Measurements from ENCODE around the gene CEACAM21.

The CEACAM21 gene

DNA sequence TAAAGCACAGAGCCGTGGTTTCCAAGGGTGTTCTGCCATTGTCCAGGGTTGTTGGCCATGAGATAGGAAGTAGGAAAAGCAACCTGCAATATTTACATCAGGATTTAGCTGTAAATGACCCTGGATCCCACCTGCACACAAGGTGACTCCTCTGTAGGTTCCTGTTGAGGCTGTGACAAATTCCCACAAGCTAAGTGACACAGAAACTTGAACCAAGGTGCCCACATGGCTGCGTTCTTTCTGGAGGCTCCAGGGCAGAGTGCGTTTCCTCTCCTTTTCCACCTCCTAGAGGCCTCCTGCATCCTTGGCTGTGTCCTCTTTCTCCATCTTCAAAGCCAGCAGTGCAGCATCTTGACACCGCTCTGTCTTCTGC is 11.9 kb downstream of the CEACAM21 start:
- DNase-seq = no peak

DNA sequence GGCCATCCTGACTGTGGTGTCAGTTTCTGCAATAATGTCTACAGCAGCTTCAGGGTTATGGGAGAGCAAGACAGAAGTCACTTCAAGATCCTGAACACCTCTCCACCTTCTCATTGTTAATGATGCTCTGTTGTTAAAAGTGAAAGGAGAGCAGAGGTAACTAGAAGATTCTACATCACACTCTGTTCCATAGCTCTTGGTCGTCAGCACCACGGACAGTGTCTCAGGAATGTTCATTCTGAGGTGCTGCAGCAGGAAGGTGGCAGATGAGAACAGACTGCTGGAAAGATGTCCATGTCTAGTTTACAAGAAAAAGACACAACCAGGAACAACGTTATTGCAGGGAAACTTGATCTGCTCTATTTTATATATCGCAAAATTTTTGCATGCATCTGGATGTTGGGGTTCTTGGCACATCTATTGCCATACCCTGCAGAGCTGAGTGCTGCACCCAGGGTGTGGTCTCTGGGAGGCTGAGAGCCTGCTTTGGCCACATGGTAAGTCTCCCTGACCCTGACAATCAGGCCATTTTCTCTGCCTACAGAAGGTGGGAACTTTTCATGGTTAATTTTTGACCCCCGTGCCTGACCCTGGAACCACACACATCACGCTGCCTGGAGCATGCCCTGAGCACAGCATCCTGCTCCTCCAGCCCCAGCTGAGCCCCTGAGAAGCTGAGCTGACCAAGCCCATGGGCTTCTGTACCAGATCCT is 12.7 kb downstream of the CEACAM21 start:
- no peak for DNase-seq

DNA sequence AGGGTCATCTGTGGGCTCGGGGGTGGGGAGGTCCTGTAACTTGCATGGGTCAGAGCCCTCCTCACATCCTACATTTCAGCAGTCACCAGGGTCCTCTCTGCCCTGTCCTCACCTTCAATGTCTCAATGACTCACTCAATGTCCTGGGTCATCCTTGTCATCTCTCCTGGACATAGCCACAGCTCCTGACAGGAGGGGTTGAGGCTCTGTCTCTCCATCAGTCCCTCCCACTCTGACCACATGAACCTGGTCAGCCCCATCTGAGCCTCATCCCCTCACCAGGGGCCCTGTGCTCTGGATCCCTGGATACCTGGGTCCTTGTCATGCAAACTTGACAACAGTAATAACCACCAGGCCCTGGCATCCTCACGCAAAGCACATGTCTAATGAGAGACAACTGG is 13.4 kb downstream of the CEACAM21 start:
- no peak for DNase-seq

DNA sequence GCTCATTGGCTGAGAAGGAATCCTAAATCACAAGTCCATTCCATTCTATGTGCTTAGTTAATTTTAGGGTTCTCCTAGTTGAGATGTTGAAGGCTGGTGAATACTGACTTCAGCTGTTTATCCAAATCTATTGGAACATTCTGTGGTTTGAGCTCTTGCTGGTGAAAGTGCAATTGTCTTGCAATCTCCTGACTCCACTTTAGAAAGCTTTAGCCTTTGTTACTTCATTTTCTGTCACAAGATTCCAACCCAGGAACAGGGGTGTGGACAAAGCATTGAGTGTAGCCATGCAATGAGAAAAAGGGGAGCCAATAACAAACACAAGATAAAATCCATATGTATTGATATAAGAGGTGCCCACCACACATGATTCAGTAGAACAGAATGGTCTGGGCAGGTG is 15.0 kb downstream of the CEACAM21 start:
- DNase-seq = no peak

DNA sequence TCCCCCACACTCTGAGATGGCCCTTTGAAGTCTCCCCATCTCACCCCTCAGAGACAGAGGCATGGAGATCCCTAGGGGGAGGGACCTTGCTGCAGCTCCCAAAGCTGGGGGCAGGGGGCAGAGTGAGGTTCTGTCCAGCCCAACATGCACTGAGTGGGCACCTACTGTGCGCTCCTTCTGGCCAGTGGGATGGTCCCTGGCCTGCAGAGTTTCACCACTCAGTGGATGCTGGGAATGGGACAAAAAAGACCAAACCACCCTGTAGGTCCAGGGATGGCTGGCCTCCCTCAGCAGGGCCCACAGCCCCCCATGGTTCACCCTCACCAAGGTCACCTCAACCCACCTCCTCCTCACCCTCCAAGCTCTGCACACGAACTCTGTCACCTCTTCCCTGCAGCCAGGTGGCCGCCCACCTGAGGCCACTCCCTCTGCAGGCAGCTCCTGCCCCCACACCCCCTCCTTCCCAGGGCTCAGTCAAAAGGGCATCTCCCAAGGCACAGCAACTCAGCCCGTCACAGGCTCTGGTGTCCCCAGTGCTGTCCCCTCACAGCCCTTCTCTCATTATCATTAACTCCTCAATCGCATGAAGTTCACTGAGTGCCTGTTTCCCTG is 16.1 kb downstream of the CEACAM21 start:
- no peak for DNase-seq

DNA sequence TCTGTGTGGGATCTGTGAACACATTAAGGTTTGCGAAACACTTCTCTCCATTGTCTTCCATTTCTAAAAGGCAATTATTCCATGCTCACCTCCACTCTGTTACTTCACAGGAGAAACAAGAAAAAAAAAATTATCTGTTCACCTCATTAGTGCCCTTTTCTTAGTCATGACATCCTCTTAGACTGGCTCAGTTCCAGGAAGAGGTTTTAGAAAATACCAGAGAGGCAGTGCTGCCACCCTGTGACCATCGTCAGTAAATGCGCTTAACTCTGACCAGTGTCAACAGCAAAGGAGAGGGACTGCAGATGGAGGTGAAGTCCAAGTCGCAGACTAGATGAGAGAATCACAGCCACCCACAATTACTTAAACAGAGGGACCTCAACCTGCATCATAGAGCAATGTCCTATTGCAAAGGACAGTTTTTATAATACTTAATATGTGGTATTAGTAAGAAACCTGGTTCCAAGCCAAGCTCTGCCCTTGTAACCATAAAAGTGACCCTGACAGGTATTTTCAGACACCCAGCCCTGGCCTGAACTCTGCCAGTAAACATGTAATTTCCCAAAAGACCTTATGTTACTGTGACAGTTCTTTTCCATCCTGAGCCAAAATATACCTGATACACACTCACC is 19.4 kb downstream of the CEACAM21 start:
- DNase-seq = peak; percentile 58 to 61

DNA sequence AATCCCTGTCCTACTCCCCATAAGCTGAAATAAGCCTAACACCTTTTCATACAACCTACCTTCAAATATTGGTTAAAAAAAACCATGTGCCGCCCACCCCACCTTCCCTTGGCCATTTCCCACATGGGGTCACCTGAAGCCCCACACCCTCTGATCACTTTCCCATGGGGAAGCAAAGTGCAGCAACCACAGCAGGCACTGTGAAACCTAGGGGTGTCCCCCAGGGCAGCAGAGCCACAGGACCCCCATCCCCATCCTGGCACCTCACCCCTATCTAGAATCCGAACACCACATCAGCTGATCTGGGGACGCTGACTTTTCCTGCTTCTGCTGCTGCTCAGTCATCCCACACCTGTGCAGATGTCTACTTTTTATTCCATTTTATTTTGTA is 19.9 kb downstream of the CEACAM21 start:
- no peak for DNase-seq

DNA sequence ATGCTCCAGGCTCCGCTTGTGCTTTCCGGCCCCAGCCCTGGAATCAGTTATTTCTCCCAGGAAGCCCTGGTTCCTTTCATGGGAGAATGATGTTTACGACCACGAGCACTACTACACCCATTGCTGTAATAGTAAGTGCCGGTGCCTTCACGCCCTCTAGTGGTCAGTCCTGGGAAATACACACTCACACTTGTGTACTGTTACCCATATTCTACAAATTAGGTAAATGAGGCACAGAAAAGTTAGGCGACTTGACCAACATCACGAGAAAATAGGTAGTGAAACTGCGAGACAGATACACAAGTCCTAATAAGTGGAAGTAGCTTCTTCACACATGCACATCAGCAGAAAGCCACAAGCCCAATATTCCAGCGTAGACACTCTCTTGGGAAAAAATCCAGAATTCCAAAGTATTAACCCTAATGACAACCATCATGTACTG is 21.7 kb downstream of the CEACAM21 start:
- DNase-seq = peak; percentile 71 to 76

DNA sequence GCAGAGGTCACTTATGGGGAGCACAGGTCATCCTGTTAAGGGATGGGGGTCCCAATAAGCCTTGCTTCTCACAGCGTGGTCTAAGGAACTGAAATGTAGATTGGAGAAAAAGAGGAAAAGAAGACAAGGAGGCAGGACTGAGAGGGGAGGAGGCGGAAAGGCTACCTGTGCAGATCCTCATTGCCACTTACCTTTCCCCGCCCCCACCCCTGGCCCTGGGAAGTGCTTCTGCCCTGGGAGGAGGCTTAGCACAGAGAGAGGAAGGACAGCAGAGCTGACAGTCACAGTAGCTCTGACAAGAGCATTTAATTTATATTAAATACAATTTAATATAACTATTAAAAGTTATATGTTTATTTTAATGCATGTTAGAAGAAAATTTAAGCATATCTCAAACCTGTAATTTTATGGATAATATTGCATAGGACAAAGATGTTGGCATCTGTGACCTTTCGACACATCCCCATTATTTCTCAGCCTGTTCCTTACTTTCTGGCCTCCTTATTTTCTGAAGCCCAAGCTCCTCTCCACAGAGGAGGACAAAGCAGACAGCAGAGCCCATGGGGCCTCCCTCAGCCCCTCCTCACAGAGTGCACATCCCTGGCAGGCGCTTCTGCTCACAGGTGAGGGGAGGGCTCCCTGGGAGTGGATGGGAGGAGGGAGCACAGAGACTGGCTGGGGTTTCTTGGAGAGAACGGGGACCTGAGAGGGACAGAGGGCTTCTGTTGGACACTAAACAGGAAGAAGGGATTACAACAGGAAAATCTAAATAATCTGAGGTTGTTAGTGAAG is 23.4 kb downstream of the CEACAM21 start:
- DNase-seq = no peak

DNA sequence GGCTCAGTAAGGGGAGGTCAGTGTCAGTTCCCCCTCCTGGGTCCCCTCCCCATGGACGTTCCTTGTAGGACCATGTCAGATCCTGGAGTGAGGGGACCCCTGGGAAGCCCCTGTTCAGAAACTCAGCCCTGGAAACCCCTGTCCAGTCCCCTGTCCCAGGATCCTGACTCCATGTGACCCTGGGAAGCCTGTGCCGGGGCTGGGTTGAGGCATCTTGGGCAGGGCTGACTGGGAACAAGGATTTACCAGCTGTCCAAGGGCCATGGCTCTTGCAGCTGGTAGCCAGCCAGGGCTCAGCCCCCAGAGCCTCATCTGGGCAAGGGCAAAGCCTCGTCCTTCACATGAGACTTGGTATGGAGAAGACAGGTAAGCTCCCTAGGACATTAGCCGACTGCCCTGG is 25.8 kb downstream of the CEACAM21 start:
- no peak for DNase-seq

DNA sequence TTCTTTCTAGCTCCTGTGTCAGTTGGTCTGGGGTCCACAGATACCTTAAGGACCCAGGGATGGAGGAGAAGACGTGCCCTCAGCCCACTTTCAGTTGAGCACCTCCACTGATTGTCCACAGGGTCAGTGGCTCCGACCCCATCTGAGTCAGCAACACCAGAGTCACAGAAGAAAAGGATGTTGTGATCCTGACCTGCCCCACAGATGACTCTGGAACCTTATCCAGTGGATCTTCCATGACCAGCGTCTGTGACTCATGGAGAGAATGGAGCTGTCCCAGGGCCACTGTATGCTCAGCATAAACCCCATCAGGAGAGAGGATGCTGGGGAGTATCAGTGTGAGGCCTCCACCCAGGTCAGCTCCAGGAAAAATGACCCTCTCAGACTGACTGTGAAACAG is 28.9 kb downstream of the CEACAM21 start:
- DNase-seq = no peak

DNA sequence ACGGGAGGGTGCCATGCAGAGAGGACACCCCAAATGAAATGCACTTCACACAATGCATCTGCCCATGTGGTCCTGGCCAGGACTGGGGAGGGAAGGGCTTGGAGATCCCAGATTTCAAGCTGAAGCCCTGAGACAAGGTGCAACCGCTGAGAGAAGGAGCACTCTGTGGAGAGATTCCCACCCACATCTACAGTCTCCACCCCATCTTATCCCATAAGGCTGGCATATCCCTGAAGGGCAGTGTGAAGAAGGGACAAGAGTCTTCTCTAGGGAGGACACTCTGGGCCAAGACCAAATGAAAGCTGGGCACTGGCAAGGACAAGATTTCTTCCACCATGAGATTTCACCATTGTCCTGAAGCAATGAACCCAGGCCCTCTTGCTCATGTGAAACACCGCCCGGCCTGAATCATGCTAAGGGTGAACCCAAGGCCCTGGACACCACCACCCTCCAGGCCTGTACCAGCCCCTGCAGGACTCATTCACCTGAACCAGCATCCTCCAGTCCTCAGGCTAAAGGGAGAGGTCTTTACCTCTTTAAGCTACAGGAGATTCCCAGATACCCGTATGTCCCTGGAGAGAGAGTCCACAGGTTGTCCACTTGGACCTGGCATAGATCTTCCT is 30.4 kb downstream of the CEACAM21 start:
- DNase-seq = no peak

DNA sequence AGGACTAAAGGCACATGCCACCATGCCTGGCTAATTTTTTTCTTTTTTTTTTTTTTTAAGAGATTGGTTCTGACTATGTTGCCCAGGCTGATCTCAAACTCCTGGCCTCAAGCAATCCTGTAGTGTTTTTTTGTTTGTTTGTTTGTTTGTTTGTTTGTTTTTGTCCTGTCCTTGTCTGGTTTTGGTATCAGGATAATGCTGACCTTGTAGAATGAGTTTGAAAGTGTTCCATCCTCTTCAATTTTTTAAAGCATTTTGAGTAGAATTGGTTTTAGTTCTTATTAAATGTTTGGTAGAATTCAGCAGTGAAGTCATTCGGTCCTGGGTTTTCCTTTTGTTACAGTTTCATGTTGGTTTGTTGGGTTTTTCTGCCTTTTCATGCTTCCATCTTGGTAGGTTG is 31.7 kb downstream of the CEACAM21 start:
- no peak for DNase-seq

DNA sequence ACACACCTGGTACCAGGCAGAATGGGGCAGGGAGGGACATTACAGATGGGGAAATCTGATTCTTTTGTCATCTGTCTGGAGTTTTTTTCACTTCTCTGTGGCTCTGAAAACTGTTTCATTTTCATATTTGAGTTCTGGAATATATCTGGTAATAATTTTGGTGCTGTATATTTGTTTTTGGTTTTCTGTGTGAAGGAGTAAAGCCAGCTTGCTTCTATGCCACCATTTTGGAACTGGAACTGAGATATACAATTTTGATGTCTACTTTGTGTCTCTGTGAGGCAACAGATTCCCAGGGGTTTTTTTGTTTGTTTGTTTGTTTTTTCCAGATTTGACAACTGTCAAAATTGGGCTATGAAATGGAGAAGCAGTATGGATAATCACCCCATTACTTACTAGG is 34.8 kb downstream of the CEACAM21 start:
- DNase-seq = no peak

DNA sequence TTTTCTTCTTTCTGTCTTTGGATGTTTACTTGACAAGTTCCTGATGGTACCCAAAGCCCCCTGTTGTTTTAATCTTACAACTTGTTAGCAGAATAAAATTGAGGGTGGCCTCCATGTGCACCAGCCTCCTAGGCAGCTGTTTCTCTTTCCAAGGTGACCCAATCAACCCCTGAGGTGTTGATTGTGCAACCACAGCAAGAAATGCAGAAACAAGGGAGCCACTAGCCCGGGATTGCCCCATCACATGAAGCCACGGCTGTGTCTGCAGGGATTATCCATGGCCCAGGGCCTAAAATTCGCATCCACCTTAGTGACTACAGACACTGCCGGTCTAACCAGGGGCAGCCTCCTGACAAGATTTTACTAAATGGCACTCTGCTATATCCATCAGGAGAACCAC is 36.5 kb downstream of the CEACAM21 start:
- DNase-seq = no peak

DNA sequence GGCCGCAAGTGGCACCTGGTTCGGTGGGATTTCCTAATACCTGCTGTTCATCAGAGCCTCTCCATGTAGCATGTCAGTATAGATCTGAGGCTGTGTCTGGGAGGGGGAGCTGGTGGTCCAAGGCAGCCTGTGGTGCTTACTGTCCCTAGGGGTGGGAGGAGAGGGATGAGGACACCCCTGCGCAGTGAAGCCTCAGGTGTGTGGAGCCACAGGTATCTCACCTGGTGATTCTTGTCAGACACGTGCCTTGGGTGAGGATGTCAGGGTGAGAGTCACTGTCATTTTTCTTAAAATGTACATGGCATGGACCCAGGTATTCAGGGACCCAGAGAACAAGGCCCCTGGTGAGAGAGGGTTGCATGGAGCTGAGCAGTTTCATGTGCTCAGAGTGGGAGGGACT is 39.2 kb downstream of the CEACAM21 start:
- DNase-seq = no peak

DNA sequence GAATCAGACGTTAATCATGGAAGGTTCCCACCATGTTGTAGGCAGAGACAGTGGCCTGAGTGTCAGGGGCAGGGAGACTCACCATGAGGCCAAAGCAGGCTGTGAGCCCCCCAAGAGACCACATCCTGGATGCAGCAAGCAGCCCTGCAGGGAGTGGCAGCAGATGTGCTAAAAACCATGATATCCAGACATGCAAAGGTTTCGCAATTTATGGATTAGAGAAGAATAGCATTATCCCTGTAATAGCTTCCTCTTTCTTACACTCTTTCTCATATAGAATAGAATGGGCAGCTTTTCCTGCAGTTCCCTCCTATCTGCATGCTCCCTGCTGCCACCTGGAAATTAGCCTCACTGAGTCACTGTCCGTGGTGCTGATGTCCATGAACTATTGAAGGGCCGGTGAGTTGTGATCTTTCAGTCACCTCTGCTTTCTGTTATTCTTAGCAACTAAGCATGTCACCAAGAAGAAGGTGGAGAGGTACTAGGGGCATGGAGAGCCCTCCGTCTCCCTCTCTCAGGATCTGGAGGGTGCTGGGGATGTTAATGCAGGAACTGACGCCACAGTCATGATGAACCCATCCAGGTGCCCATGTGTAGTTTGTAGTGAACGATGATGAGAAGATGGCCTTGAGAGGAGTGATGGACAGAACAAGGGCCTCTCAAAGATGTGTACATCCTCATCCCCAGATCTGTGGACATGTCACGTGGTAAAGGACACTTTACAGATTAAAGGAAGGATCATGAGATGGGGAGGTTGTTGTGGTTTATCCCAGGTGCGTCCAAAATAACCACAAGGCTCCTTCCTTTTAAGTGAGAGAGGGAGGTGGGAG is 41.0 kb downstream of the CEACAM21 start:
- no peak for DNase-seq

DNA sequence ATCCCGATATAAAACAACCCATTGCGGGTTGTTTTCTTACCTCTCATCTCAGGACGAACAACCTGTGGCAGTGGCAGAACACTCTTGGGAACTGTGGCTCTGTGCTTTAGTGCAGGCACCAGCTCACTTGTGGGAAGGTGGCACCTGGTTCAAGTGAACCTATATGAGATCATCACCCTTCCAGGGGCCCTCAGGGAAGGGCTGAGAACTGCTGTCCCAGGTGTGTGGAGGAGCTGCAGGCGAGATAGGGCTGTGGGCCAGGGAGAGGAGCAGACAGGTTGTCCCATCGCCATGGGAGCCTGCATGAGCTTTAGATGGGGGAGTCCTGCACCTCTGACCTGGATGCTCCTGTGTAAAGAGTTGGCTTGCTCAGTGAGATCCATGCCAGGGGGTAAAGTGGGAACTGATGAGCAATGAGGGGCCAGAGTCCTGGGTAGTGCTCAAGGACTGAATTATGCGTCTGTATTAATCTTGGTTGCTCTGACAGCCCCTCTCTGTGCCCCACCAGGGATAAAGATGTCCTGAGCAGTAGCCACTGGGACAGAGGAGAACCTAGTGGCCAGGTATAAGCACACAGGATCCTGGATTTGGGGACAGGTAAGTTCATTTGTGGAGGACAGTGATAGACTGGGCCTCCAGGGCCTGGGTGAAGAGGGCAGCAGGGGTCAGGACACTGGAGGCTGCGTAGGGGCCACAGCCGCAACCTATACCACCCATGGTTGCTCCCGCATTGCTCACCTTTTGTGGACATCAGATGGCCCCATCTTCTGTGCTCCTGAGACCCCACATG is 42.2 kb downstream of the CEACAM21 start:
- DNase-seq = no peak

DNA sequence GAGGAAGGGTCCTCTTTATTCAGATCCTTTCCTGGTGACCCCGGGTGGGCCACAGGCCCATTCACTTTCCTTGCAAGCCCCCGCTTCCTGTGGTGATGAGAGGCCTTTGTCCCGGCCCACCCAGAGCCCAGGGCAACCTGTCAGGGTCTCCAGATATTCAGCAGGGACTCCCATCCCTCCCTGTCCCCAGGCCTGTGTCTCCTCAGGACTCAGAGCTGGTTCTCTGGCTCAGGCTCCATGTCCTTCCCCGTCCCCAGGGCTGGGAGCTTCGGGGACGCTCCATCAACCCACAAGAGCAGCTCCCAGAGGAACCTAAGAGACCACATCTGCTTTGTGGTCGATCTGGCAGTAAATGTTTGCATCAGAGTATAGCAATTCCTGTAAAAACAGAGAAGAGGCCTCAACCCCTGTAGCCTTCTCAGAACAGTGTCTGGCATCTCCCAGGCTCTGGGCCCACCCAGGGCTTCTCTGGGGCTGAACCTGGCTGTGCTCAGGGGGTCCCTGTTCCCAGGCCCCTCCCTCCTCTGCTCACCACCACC is 43.1 kb downstream of the CEACAM21 start:
- DNase-seq = no peak

DNA sequence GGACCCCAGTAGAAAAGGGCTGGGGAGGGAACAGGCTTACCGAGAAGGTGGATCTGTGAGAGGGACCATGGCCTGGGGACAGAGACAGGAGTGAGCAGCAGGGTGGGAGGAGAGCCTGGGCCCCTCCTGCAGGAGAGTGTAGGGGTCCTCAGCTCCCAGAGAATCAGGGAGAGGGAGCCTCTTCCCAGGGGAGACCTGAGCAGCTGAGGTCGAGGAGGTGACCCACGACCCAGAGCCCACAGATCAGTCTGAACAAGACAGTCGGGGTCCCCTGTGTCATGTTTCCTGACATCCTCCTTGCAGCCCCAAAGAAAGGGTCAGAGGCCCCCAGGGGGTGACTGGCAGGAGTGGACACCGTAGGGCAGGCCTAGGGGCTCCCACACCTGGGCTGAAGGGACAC is 44.2 kb downstream of the CEACAM21 start:
- DNase-seq = no peak

DNA sequence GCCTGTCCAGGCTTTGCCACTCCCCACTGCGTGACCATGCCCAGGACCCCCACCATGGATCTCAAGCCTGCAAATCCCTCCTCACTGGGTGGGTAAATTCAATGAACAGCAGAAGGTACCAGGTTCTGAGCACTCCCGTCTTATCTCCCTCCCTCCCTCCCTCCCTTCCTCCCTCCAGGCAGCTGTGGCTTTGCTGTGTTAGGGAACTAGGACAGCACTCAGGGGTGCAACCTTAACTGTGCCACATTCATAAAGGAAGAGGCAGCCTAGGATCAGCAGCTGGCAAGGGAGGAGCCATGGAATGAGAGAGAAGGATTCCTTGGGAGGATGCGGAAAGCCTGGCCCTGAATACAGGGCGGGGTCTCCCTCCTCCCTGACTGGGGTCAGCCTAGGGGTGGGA is 45.3 kb downstream of the CEACAM21 start:
- DNase-seq = no peak
